ENCODE data around the gene NAA16. TPM values are rescaled to one million over a fixed set of nuclear protein-coding genes. Genes with fewer than 3 reads are reported as not detected.

Gene NAA16
- total and polyA plus RNA-seq, 10 of the 15 experiments (the other 5 are each of a cell fraction or from before 2014, with no cell fraction given): 5.4 to 18.5 (median 13.2) TPM

DNA sequence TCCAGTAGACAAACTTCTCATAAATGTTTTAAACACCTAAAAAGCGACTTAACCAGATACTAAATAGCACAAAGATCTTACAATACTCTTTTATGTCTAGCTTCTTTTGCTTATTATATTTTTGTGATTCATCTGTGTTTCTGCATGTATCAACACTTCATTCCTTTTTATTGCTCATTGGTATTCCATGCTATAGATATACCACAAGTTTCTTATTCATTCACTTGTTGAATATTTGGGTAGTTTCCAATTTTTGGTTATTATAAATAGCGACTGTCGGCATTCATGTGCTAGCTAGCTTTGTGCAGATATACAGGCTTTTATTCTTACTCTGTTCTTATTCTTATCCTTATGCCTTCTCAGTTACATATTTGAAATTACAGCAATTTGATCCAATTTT, 96.3 kb downstream of the NAA16 start:
- WGBS (ENCODE audit: insufficient coverage, insufficient replicate concordance, low lambda C conversion rate, missing lambda C conversion rate): 28% methylated on average over 3 of the region's 3 CpGs
- H2AFZ ChIP-seq (ENCODE audit: control insufficient read depth, low read depth, low read length): no peak overlapping the region
- no TSS peak for BruUV-seq (replicated peaks)
- in situ Hi-C loops (cut with MboI) (no loop called here), intact Hi-C loops (cut with micrococcal nuclease; ENCODE audit: unreplicated experiment) (no loop called here)
- H3K27me3 ChIP-seq (replicated peaks in 1 of 2; ENCODE audit: control insufficient read depth in 2 of 2, insufficient read depth in 2 of 2, low read length in 1 of 2): no peaks in the 10 kb centered on the region; a peak in 1 of 4 replicates
- SMC1A ChIA-PET (ENCODE audit: uncharacterized antibody, unreplicated experiment): no interaction called here
- no peaks in the 10 kb centered on the region for H3K79me2 ChIP-seq (ENCODE audit: control insufficient read depth, insufficient read depth, low read length)
- TF ChIP-seq SPI1 (IDR thresholded peaks at IDR 0.05; ENCODE audit: borderline replicate concordance, insufficient read depth, low read depth, low read length): no peak
- no peaks in the 10 kb centered on the region for H3K9me3 ChIP-seq (replicated peaks; ENCODE audit: control insufficient read depth, insufficient read depth, low read length)
- no peaks in the 10 kb centered on the region for H3K36me3 ChIP-seq (ENCODE audit: control insufficient read depth in 2 of 2, insufficient read depth in 2 of 2, low read length in 1 of 2)
- H4K20me1 ChIP-seq (ENCODE audit: control insufficient read depth, insufficient read depth): no peaks in the 10 kb centered on the region
- CTCF ChIA-PET: no interaction called here
- no peak overlapping the region for H3K9ac ChIP-seq (ENCODE audit: control insufficient read depth, insufficient read depth, low read length)
- POLR2A ChIA-PET: no interaction called here
- RAD21 ChIA-PET (ENCODE audit: unreplicated experiment): interaction anchor here (1.3 kb wide), 1 partner anchor 246 kb away, joined by 4 read pairs; no protein-coding TSS in a partner anchor
- no peak for ATAC-seq
- H3K4me3 ChIP-seq: no peak overlapping the region
- FAIRE-seq: no peak
- no peak for DNase-seq (ENCODE audit: low read depth, low spot score)
- H3K4me2 ChIP-seq (ENCODE audit: control insufficient read depth, insufficient read depth): no peak overlapping the region
- no peaks in the 10 kb centered on the region for H3K4me1 ChIP-seq (ENCODE audit: control insufficient read depth, insufficient read depth, low read length)
- no peak overlapping the region for H3K27ac ChIP-seq (ENCODE audit: control insufficient read depth, insufficient read depth)

- Histone ChIP-seq H3K9me3 (replicated peaks; ENCODE audit: control insufficient read depth, insufficient read depth, low read length) (no peaks in the 10 kb centered on the region), H3K27me3 (replicated peaks in 1 of 2; ENCODE audit: control insufficient read depth in 2 of 2, insufficient read depth in 2 of 2, low read length in 1 of 2) (no peaks in the 10 kb centered on the region; a peak in 1 of 4 replicates), H3K4me3 (no peak overlapping the region), H3K36me3 (ENCODE audit: control insufficient read depth in 2 of 2, insufficient read depth in 2 of 2, low read length in 1 of 2) (no peaks in the 10 kb centered on the region), H3K9ac (ENCODE audit: control insufficient read depth, insufficient read depth, low read length) (no peak overlapping the region), H3K4me1 (ENCODE audit: control insufficient read depth, insufficient read depth, low read length) (no peaks in the 10 kb centered on the region), H3K4me2 (ENCODE audit: control insufficient read depth, insufficient read depth) (no peak overlapping the region), H2AFZ (ENCODE audit: control insufficient read depth, low read depth, low read length) (no peak overlapping the region), H3K27ac (ENCODE audit: control insufficient read depth, insufficient read depth) (no peak overlapping the region), H4K20me1 (ENCODE audit: control insufficient read depth, insufficient read depth) (no peaks in the 10 kb centered on the region), H3K79me2 (ENCODE audit: control insufficient read depth, insufficient read depth, low read length) (no peaks in the 10 kb centered on the region)
- POLR2A ChIA-PET: no interaction called here
- TF ChIP-seq, protein P1, sequence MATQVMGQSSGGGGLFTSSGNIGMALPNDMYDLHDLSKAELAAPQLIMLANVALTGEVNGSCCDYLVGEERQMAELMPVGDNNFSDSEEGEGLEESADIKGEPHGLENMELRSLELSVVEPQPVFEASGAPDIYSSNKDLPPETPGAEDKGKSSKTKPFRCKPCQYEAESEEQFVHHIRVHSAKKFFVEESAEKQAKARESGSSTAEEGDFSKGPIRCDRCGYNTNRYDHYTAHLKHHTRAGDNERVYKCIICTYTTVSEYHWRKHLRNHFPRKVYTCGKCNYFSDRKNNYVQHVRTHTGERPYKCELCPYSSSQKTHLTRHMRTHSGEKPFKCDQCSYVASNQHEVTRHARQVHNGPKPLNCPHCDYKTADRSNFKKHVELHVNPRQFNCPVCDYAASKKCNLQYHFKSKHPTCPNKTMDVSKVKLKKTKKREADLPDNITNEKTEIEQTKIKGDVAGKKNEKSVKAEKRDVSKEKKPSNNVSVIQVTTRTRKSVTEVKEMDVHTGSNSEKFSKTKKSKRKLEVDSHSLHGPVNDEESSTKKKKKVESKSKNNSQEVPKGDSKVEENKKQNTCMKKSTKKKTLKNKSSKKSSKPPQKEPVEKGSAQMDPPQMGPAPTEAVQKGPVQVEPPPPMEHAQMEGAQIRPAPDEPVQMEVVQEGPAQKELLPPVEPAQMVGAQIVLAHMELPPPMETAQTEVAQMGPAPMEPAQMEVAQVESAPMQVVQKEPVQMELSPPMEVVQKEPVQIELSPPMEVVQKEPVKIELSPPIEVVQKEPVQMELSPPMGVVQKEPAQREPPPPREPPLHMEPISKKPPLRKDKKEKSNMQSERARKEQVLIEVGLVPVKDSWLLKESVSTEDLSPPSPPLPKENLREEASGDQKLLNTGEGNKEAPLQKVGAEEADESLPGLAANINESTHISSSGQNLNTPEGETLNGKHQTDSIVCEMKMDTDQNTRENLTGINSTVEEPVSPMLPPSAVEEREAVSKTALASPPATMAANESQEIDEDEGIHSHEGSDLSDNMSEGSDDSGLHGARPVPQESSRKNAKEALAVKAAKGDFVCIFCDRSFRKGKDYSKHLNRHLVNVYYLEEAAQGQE (IDR thresholded peaks at IDR 0.05; ENCODE audit: low read depth, low read length): no peak
- TF ChIP-seq, protein P2, sequence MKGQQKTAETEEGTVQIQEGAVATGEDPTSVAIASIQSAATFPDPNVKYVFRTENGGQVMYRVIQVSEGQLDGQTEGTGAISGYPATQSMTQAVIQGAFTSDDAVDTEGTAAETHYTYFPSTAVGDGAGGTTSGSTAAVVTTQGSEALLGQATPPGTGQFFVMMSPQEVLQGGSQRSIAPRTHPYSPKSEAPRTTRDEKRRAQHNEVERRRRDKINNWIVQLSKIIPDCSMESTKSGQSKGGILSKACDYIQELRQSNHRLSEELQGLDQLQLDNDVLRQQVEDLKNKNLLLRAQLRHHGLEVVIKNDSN (IDR thresholded peaks at IDR 0.05; ENCODE audit: borderline replicate concordance, extremely low read length, insufficient read depth, low read depth, low read length): no peak
- TF ChIP-seq HDAC6 (IDR thresholded peaks at IDR 0.05; ENCODE audit: unreplicated experiment) (no peak), RFX5 (IDR thresholded peaks at IDR 0.05; ENCODE audit: low read depth, low read length) (no peak), CBFB (IDR thresholded peaks at IDR 0.05; ENCODE audit: low read depth) (no peak), SP1 (IDR thresholded peaks at IDR 0.05; ENCODE audit: low read depth, low read length) (no peak)
- RAD21 ChIA-PET (ENCODE audit: unreplicated experiment): no interaction called here
- in situ Hi-C loops (cut with MboI): no loop called here
- no TSS peak for BruUV-seq (replicated peaks)
- DNase-seq (ENCODE audit: low read depth, low spot score): no peak
- CTCF ChIA-PET: no interaction called here
- intact Hi-C loops (cut with micrococcal nuclease; ENCODE audit: unreplicated experiment): no loop called here
- SMC1A ChIA-PET (ENCODE audit: uncharacterized antibody, unreplicated experiment): no interaction called here
- no peak for FAIRE-seq
- no peak for ATAC-seq
Observed at GRCh38 chr13:41408121-41408520, 97.1 kb downstream of the NAA16 start.

All from GM12878 (cell line).